Measurements from ENCODE around the gene PPP3CB. TPM values are rescaled to one million over a fixed set of nuclear protein-coding genes. Genes with fewer than 3 reads are reported as not detected.
A peak's percentile ranks its signal among the peaks of the same experiment; 100 is the strongest.

Gene PPP3CB
- total RNA-seq, 6 experiments from 2014 or later: 49.7 to 66.4 (median 59.8) TPM

GRCh38 chr10:73449113-73449512, 46.7 kb downstream of the PPP3CB start:
- DNase-seq: no peak
- Mint-ChIP-seq H3K27me3 (ENCODE audit: insufficient read depth) (no peaks in the 10 kb centered on the region; the same call in none of the 2 replicates), H3K4me1 (ENCODE audit: low read depth) (no peaks in the 10 kb centered on the region), H3K9me3 (no peaks in the 10 kb centered on the region), H3K36me3 (ENCODE audit: low read depth) (peaks cover 9% of the 10 kb centered on the region), H3K27ac (no peak overlapping the region), H3K4me3 (no peak overlapping the region)
- TF ChIP-seq CTCF (IDR thresholded peaks at IDR 0.05): no peak

GRCh38 chr10:73448384-73448783, 47.4 kb downstream of the PPP3CB start:
- H3K36me3 Mint-ChIP-seq (ENCODE audit: low read depth): peaks cover 6% of the 10 kb centered on the region
- no peaks in the 10 kb centered on the region for H3K9me3 Mint-ChIP-seq
- no peaks in the 10 kb centered on the region for H3K4me1 Mint-ChIP-seq (ENCODE audit: low read depth)
- no peak for TF ChIP-seq CTCF (IDR thresholded peaks at IDR 0.05)
- DNase-seq: no peak
- no peak overlapping the region for H3K4me3 Mint-ChIP-seq
- H3K27me3 Mint-ChIP-seq (ENCODE audit: insufficient read depth): no peaks in the 10 kb centered on the region; the same call in none of the 2 replicates
- no peak overlapping the region for H3K27ac Mint-ChIP-seq

GRCh38 chr10:73446926-73447325, 48.9 kb downstream of the PPP3CB start:
- H3K36me3 Mint-ChIP-seq (ENCODE audit: low read depth): peaks cover 6% of the 10 kb centered on the region
- DNase-seq: no peak
- no peak overlapping the region for H3K4me3 Mint-ChIP-seq
- no peaks in the 10 kb centered on the region for H3K4me1 Mint-ChIP-seq (ENCODE audit: low read depth)
- H3K27ac Mint-ChIP-seq: no peak overlapping the region
- no peaks in the 10 kb centered on the region; the same call in none of the 2 replicates for H3K27me3 Mint-ChIP-seq (ENCODE audit: insufficient read depth)
- no peaks in the 10 kb centered on the region for H3K9me3 Mint-ChIP-seq
- no peak for TF ChIP-seq CTCF (IDR thresholded peaks at IDR 0.05)

GRCh38 chr10:73444457-73444856, 51.4 kb downstream of the PPP3CB start:
- H3K9me3 Mint-ChIP-seq: no peaks in the 10 kb centered on the region
- peaks cover 6% of the 10 kb centered on the region for H3K36me3 Mint-ChIP-seq (ENCODE audit: low read depth)
- H3K4me3 Mint-ChIP-seq: no peak overlapping the region
- no peak for DNase-seq
- H3K4me1 Mint-ChIP-seq (ENCODE audit: low read depth): peaks cover 21% of the 10 kb centered on the region
- H3K27me3 Mint-ChIP-seq (ENCODE audit: insufficient read depth): no peaks in the 10 kb centered on the region; the same call in 1 of the 2 replicates
- no peak for TF ChIP-seq CTCF (IDR thresholded peaks at IDR 0.05)
- no peak overlapping the region for H3K27ac Mint-ChIP-seq

- Mint-ChIP-seq H3K36me3 (ENCODE audit: low read depth) (no peaks in the 10 kb centered on the region), H3K4me3 (peak overlapping the region; percentile 41), H3K27me3 (ENCODE audit: insufficient read depth) (no peaks in the 10 kb centered on the region), H3K27ac (peak overlapping the region; percentile 84), H3K4me1 (ENCODE audit: low read depth) (peaks cover 33% of the 10 kb centered on the region), H3K9me3 (no peaks in the 10 kb centered on the region)
- no peak for TF ChIP-seq CTCF (IDR thresholded peaks at IDR 0.05)
- peak; percentile 65 for DNase-seq
These were observed 56.1 kb downstream of the PPP3CB start for GRCh38 chr10:73439605-73440312.
